ENCODE data around the gene MCL1. TPM values are rescaled to one million over a fixed set of nuclear protein-coding genes. Genes with fewer than 3 reads are reported as not detected.

MCL1 gene
- total RNA-seq, 4 donors from 2014 or later = 235 to 306 (median 258) TPM

DNA sequence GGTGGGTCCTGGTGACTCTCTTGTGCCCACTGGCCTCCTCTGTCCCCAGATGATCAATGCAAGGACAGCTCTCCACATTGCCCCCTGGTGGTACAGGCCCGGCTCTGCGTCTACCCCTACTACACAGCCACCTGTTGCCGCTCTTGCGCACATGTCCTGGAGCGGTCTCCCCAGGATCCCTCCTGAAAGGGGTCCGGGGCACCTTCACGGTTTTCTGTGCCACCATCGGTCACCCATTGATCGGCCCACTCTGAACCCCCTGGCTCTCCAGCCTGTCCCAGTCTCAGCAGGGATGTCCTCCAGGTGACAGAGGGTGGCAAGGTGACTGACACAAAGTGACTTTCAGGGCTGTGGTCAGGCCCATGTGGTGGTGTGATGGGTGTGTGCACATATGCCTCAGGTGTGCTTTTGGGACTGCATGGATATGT lies 19.4 kb downstream of the MCL1 start:
- Histone ChIP-seq H3K9me3 (no peaks in the 10 kb centered on the region), H3K36me3 (peaks cover 0 to 30% (median 0%) of the 10 kb centered on the region in 3 donors), H3K27ac (peak overlapping the region; percentile 97 to 100 (median 99)), H3K4me1 (peaks cover 11 to 85% (median 55%) of the 10 kb centered on the region in 4 donors), H3K27me3 (no peaks in the 10 kb centered on the region), H3K4me3 (peak overlapping the region; percentile 41 to 57 (median 52))
- TF ChIP-seq EP300 (IDR thresholded peaks at IDR 0.05) (peak in 1 of 2 donors; percentile 48), POLR2A (IDR thresholded peaks at IDR 0.05) (no peak)
- TF ChIP-seq, protein P1, sequence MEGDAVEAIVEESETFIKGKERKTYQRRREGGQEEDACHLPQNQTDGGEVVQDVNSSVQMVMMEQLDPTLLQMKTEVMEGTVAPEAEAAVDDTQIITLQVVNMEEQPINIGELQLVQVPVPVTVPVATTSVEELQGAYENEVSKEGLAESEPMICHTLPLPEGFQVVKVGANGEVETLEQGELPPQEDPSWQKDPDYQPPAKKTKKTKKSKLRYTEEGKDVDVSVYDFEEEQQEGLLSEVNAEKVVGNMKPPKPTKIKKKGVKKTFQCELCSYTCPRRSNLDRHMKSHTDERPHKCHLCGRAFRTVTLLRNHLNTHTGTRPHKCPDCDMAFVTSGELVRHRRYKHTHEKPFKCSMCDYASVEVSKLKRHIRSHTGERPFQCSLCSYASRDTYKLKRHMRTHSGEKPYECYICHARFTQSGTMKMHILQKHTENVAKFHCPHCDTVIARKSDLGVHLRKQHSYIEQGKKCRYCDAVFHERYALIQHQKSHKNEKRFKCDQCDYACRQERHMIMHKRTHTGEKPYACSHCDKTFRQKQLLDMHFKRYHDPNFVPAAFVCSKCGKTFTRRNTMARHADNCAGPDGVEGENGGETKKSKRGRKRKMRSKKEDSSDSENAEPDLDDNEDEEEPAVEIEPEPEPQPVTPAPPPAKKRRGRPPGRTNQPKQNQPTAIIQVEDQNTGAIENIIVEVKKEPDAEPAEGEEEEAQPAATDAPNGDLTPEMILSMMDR (IDR thresholded peaks at IDR 0.05) = peak; percentile 94 to 95 (median 94)
- peak; percentile 69 to 85 for DNase-seq (ENCODE audit: low spot score in 2 of 2)
- 33 to 44% methylated on average over 3 to 9 of the region's 9 CpGs for WGBS, 2 donors

DNA sequence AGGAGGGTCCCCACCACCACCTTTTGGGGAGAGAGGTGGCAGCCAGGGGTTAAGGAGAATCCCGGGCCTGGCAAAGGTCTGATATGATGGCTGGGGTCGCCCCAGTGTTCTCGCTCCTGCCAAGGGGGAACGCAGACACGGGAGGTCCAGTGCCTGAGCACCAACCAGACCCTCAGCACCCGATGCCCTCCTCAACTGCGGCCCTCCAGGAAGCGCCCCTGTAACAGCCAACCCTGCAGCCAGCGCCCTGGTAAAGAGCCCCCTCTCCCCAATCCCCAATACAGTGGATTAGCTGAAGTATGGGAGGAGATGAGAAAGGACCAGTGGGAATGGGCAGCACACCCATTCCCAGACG lies 19.8 kb downstream of the MCL1 start:
- Histone ChIP-seq H3K27me3 (no peaks in the 10 kb centered on the region), H3K9me3 (no peaks in the 10 kb centered on the region), H3K36me3 (peaks cover 0 to 32% (median 0%) of the 10 kb centered on the region in 3 donors), H3K27ac (peak overlapping the region; percentile 97 to 100 (median 99)), H3K4me3 (peak overlapping the region in 3 of 4 donors; percentile 50 to 57 (median 55)), H3K4me1 (peaks cover 11 to 81% (median 51%) of the 10 kb centered on the region in 4 donors)
- 33 to 61% methylated on average over 4 to 10 of the region's 10 CpGs for WGBS, 2 donors
- TF ChIP-seq, protein P1 (IDR thresholded peaks at IDR 0.05) = no peak
- no peak for DNase-seq (ENCODE audit: low spot score in 2 of 2)

DNA sequence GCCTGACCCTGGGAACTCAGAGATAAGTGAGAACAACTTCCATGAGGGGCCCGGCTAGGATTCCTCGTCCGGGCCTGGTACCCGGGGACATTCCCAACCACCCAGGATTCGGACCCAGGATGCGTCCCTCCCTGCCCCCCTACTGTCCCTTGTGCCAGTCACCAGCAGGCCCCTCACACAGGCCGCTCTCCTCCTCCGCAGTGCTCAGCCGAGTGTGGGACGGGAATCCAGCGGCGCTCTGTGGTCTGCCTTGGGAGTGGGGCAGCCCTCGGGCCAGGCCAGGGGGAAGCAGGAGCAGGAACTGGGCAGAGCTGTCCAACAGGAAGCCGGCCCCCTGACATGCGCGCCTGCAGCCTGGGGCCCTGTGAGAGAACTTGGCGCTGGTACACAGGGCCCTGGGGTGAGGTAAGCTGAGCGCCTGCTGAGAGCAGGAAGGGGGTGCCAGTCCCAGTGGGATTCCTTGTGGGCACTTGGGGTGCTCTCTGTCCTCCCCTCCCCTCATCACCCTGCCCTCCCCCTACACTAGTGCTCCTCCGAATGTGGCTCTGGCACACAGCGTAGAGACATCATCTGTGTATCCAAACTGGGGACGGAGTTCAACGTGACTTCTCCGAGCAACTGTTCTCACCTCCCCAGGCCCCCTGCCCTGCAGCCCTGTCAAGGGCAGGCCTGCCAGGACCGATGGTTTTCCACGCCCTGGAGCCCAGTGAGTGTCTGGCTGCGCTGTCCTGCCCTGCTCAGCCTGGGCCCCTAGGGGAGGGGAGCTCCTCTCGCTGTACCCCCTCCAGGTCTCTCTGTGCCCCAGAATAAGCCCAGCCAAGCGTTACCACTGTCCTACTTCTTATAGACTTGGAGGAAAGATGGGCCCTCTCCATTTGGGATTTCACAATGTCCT lies 20.4 kb downstream of the MCL1 start:
- Histone ChIP-seq H3K9me3 (no peaks in the 10 kb centered on the region), H3K36me3 (peaks cover 0 to 38% (median 0%) of the 10 kb centered on the region in 3 donors), H3K4me1 (peaks cover 11 to 78% (median 45%) of the 10 kb centered on the region in 4 donors), H3K4me3 (peak overlapping the region in 2 of 4 donors; percentile 20 to 39), H3K27ac (peak overlapping the region; percentile 97 to 100 (median 99)), H3K27me3 (no peaks in the 10 kb centered on the region)
- DNase-seq (ENCODE audit: low spot score in 2 of 2) = peak in 1 of 2 donors; percentile 35
- TF ChIP-seq EP300 (IDR thresholded peaks at IDR 0.05) (peak in 1 of 2 donors; percentile 42), POLR2A (IDR thresholded peaks at IDR 0.05) (no peak)
- TF ChIP-seq, protein P1 (IDR thresholded peaks at IDR 0.05) = no peak
- 67 to 79% methylated on average over 23 to 28 of the region's 28 CpGs for WGBS, 2 donors

DNA sequence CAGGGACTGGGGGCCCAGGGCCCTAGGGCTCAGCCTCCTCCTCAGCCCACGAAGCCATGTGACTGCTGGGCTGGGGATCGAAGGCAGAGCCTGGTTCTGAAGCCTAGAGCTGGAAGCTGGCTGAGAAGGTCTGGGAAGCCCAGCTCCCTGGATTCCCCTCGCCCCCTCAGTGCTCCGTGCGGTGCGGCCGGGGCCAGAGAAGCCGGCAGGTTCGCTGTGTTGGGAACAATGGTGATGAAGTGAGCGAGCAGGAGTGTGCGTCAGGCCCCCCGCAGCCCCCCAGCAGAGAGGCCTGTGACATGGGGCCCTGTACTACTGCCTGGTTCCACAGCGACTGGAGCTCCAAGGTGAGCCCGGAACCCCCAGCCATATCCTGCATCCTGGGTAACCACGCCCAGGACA lies 21.1 kb downstream of the MCL1 start:
- Histone ChIP-seq H3K9me3 (no peaks in the 10 kb centered on the region), H3K36me3 (peaks cover 0 to 40% (median 0%) of the 10 kb centered on the region in 3 donors), H3K27me3 (no peaks in the 10 kb centered on the region), H3K4me3 (peak overlapping the region in 2 of 4 donors; percentile 20 to 39), H3K4me1 (peaks cover 5 to 78% (median 43%) of the 10 kb centered on the region in 4 donors), H3K27ac (peak overlapping the region in 3 of 4 donors; percentile 97 to 100 (median 99))
- WGBS, 2 donors = 75 to 80% methylated on average over 14 to 15 of the region's 15 CpGs
- no peak for DNase-seq (ENCODE audit: low spot score in 2 of 2)
- TF ChIP-seq EP300 (IDR thresholded peaks at IDR 0.05) = no peak
- TF ChIP-seq POLR2A (IDR thresholded peaks at IDR 0.05) = no peak
- TF ChIP-seq, protein P1 (IDR thresholded peaks at IDR 0.05) = no peak

DNA sequence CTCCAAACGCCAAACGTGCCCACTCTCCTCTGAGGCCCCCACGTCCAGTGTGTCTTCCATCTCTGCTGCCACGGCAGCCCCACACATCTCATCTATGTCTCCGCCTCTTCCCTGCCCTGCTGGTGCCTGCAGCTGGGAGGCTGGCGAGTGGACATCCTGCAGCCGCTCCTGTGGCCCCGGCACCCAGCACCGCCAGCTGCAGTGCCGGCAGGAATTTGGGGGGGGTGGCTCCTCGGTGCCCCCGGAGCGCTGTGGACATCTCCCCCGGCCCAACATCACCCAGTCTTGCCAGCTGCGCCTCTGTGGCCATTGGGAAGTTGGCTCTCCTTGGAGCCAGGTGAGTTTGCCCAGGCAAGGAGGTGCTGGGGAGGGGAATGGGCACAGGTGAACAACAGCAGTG lies 21.6 kb downstream of the MCL1 start:
- no peaks in the 10 kb centered on the region for H3K27me3 ChIP-seq
- peaks cover 5 to 78% (median 43%) of the 10 kb centered on the region in 4 donors for H3K4me1 ChIP-seq
- H3K4me3 ChIP-seq = no peak overlapping the region
- WGBS, 2 donors = 83 to 88% methylated on average over 11 to 15 of the region's 15 CpGs
- peaks cover 0 to 40% (median 0%) of the 10 kb centered on the region in 3 donors for H3K36me3 ChIP-seq
- H3K27ac ChIP-seq = peak overlapping the region in 2 of 4 donors; percentile 97 to 100
- H3K9me3 ChIP-seq = no peaks in the 10 kb centered on the region
- TF ChIP-seq POLR2A (IDR thresholded peaks at IDR 0.05) (no peak), EP300 (IDR thresholded peaks at IDR 0.05) (no peak)
- TF ChIP-seq, protein P1 (IDR thresholded peaks at IDR 0.05) = no peak
- DNase-seq (ENCODE audit: low spot score in 2 of 2) = no peak
